ENCODE measurements around the gene GSK3B.

GRCh38 chr3:119861681-119862080 is 232.6 kb downstream of the GSK3B start:
- no peak for TF ChIP-seq CTCF (IDR thresholded peaks at IDR 0.05)
- TF ChIP-seq POLR2AphosphoS5 (IDR thresholded peaks at IDR 0.05): no peak
- no peak for TF ChIP-seq POLR2A (IDR thresholded peaks at IDR 0.05)

Data from prostate gland (tissue), 2 donors.